Measurements from ENCODE around the gene FCER1G. TPM values are rescaled to one million over a fixed set of nuclear protein-coding genes. Genes with fewer than 3 reads are reported as not detected.
A peak's percentile ranks its signal among the peaks of the same experiment; 100 is the strongest.

Gene FCER1G
- total RNA-seq, 2 experiments from 2014 or later: 18.9 to 22.1 TPM

GRCh38 chr1:161258439-161259344 lies 43.6 kb downstream of the FCER1G start, which contains the start of gene PCP4L1:
PCP4L1 (plus strand) TSS chr1:161258745; CDS start chr1:161258975, 230 bp downstream.
- POLR2A ChIA-PET: interaction anchor here (0.7 to 1.3 kb wide), 2 partner anchors 56 to 126 kb away, joined by 3 read pairs; partner anchors contain the start of gene SDHC
- H3K27me3 Mint-ChIP-seq: peaks cover 49% of the 10 kb centered on the region
- DNase-seq (peak; percentile 59), ATAC-seq (ENCODE audit: low read depth) (peak; percentile 95)
- H3K9me3 Mint-ChIP-seq: peaks cover 5% of the 10 kb centered on the region
- H3K4me1 Mint-ChIP-seq: peaks cover 13% of the 10 kb centered on the region
- H3K36me3 Mint-ChIP-seq: peaks cover 7% of the 10 kb centered on the region
- peak within 1 kb of the TSS; percentile 37 for H3K27ac Mint-ChIP-seq
- peak within 1 kb of the TSS; percentile 70 for H3K4me3 Mint-ChIP-seq

DNA sequence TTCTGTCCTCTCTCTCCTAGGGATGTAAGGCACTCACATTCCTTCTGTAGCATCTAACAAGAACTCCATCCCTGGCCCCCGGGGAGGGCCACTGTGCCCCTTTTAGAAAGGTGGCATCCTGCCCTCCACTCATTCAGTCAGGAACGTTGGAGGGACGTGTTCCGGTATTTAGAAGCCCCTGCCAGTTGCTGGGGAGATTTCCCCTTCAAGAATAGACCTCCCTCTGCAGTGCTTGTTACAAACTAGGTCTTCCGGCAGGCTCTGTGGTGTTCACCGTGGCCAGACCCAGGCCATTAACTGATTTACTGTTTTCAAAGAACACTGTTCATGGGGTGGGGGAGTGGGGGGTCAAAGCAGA lies 44.2 kb downstream of the FCER1G start:
- peak overlapping the region; percentile 70 for H3K4me3 Mint-ChIP-seq
- H3K27ac Mint-ChIP-seq: no peak overlapping the region
- no peak for DNase-seq
- H3K27me3 Mint-ChIP-seq: peaks cover 51% of the 10 kb centered on the region
- H3K36me3 Mint-ChIP-seq: peaks cover 7% of the 10 kb centered on the region
- peaks cover 13% of the 10 kb centered on the region for H3K4me1 Mint-ChIP-seq
- no peak for ATAC-seq (ENCODE audit: low read depth)
- peaks cover 5% of the 10 kb centered on the region for H3K9me3 Mint-ChIP-seq
- POLR2A ChIA-PET: interaction anchor here (1.3 kb wide), 1 partner anchor 55 kb away, joined by 3 read pairs; the partner anchor contains the start of gene SDHC

DNA sequence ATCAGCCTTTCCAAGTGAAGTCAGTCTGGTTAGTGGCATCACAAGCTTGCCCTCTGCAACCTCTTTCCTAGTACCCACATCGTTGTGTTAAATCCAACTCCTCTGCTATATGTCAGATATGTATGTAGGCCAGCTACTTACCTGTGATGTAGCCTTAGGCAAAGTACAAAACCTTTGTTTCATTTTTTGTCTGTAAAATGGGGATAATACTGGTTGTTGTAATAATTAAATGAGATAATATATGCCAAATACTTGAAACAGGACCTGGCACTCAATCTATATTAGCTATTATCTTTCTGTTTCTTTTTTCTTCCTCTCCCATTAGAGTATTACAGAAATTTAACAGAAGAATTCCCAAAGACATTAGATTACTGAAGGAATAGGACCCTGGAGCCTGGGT lies 44.7 kb downstream of the FCER1G start:
- Mint-ChIP-seq H3K27me3 (peaks cover 55% of the 10 kb centered on the region), H3K9me3 (peaks cover 5% of the 10 kb centered on the region), H3K36me3 (peaks cover 7% of the 10 kb centered on the region), H3K4me3 (no peak overlapping the region), H3K4me1 (peaks cover 13% of the 10 kb centered on the region), H3K27ac (no peak overlapping the region)
- no peak for DNase-seq
- POLR2A ChIA-PET: interaction anchor here (1.3 kb wide), 1 partner anchor 55 kb away, joined by 3 read pairs; the partner anchor contains the start of gene SDHC
- ATAC-seq (ENCODE audit: low read depth): no peak

GRCh38 chr1:161260376-161261260 lies 45.5 kb downstream of the FCER1G start:
- Mint-ChIP-seq H3K36me3 (peaks cover 6% of the 10 kb centered on the region), H3K9me3 (peaks cover 5% of the 10 kb centered on the region), H3K27me3 (peaks cover 57% of the 10 kb centered on the region), H3K4me1 (peaks cover 13% of the 10 kb centered on the region), H3K27ac (no peak overlapping the region), H3K4me3 (no peak overlapping the region)
- POLR2A ChIA-PET: no interaction called here
- ATAC-seq (ENCODE audit: low read depth): no peak
- no peak for DNase-seq

GRCh38 chr1:161261261-161262235 lies 46.5 kb downstream of the FCER1G start:
- ATAC-seq (ENCODE audit: low read depth) (no peak), DNase-seq (no peak)
- Mint-ChIP-seq H3K36me3 (peaks cover 4% of the 10 kb centered on the region), H3K4me3 (no peak overlapping the region), H3K4me1 (peaks cover 13% of the 10 kb centered on the region), H3K9me3 (peaks cover 5% of the 10 kb centered on the region), H3K27ac (no peak overlapping the region), H3K27me3 (peaks cover 59% of the 10 kb centered on the region)
- POLR2A ChIA-PET: interaction anchor here (0.5 kb wide), 1 partner anchor 48 kb away, joined by 3 read pairs; no protein-coding TSS in a partner anchor

DNA sequence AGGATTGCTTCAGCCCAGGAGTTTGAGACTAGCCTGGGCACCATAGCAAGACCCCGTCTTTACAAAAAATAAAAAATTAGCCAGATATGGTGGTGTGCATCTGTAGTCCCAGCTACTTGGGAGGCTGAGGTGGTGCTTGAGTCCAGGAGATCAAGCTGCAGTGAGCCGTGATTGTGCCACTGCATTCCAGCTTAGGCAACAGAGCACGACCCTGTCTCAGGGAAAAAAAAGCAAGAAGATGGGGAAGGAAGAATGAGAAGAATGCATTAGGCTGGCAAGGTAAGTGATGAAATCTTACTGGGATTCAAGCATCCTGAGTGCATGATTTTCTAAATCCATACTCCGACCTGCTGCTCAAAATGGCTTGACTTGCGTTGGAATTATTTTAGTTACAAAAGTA lies 50.2 kb downstream of the FCER1G start:
- no peak for DNase-seq
- no peaks in the 10 kb centered on the region for H3K36me3 Mint-ChIP-seq
- no peak overlapping the region for H3K4me3 Mint-ChIP-seq
- H3K4me1 Mint-ChIP-seq: peaks cover 5% of the 10 kb centered on the region
- POLR2A ChIA-PET: no interaction called here
- no peak for ATAC-seq (ENCODE audit: low read depth)
- H3K27ac Mint-ChIP-seq: no peak overlapping the region
- peaks cover 31% of the 10 kb centered on the region for H3K27me3 Mint-ChIP-seq
- H3K9me3 Mint-ChIP-seq: no peaks in the 10 kb centered on the region

GRCh38 chr1:161266202-161266601 lies 51.1 kb downstream of the FCER1G start:
- H3K36me3 Mint-ChIP-seq: no peaks in the 10 kb centered on the region
- peaks cover 4% of the 10 kb centered on the region for H3K4me1 Mint-ChIP-seq
- no peaks in the 10 kb centered on the region for H3K9me3 Mint-ChIP-seq
- H3K4me3 Mint-ChIP-seq: no peak overlapping the region
- H3K27ac Mint-ChIP-seq: no peak overlapping the region
- POLR2A ChIA-PET: no interaction called here
- DNase-seq (no peak), ATAC-seq (ENCODE audit: low read depth) (no peak)
- H3K27me3 Mint-ChIP-seq: peaks cover 25% of the 10 kb centered on the region

DNA sequence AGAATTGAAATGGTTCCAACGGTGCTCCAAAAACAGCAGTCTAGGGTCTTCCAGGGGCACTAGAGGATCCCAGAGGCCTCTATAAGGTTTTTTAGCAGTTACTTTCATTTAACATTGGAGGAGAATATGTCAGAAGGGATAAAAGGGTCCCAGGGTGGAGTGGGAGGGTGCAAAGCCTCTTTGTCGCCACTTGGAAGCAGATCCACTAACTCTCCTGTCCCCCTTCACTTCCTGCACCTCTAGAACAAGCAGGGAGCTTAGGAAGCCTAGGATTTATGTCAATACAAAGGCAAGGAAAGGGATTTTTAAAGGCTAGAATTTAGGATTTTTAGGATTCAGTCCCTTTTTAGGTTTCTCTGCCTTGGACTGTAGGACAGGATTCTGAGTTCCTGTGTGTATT lies 51.7 kb downstream of the FCER1G start:
- POLR2A ChIA-PET: no interaction called here
- DNase-seq (no peak), ATAC-seq (ENCODE audit: low read depth) (no peak)
- Mint-ChIP-seq H3K36me3 (no peaks in the 10 kb centered on the region), H3K9me3 (no peaks in the 10 kb centered on the region), H3K4me1 (peaks cover 4% of the 10 kb centered on the region), H3K27ac (no peak overlapping the region), H3K4me3 (no peak overlapping the region), H3K27me3 (peaks cover 21% of the 10 kb centered on the region)

DNA sequence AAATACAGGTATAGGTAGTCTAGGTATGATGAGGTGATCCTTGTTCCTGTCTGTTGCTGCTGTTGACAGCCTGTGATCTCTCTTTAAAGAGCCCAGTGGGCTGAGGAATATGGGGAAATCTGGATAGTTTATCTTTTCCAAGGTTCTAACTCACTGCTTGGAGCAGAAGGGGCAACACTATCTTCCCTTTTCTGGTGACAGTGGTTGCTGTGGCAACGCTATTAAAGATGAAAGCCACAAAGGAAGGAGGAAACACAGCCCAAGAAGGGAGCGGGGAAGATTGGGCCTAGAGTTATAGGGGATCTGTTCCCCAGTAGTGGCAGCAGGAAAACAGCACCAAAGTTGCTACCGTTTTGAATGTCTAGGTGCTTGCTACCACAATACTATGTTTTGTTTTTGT lies 52.2 kb downstream of the FCER1G start:
- no peak overlapping the region for H3K27ac Mint-ChIP-seq
- H3K4me1 Mint-ChIP-seq: peaks cover 4% of the 10 kb centered on the region
- H3K36me3 Mint-ChIP-seq: no peaks in the 10 kb centered on the region
- peaks cover 21% of the 10 kb centered on the region for H3K27me3 Mint-ChIP-seq
- POLR2A ChIA-PET: no interaction called here
- no peaks in the 10 kb centered on the region for H3K9me3 Mint-ChIP-seq
- DNase-seq (no peak), ATAC-seq (ENCODE audit: low read depth) (no peak)
- H3K4me3 Mint-ChIP-seq: no peak overlapping the region

Small RNA genes lying within 50 kb of the gene (microRNA-seq; reads per million reads assigned to microRNA genes)
- gene MIR5187: not detected

Other genes with a start within 250 kb of the FCER1G start
- gene F11R, start 194.1 kb upstream of the FCER1G start, total RNA-seq: 10 to 100 TPM; 28.5 to 35.9 TPM
- 10 to 100 TPM; 81.7 to 84.9 TPM for gene TSTD1, start 176.3 kb upstream of the FCER1G start, total RNA-seq
- gene USF1, start 169.3 kb upstream of the FCER1G start, total RNA-seq: 10 to 100 TPM; 93.0 to 96.3 TPM
- 100 to 1,000 TPM; 260 to 273 TPM for gene ARHGAP30, start 145.4 kb upstream of the FCER1G start, total RNA-seq
- gene NECTIN4, start 125.7 kb upstream of the FCER1G start, total RNA-seq: not detected
- gene KLHDC9, start 116.9 kb upstream of the FCER1G start, total RNA-seq: 1 to 10 TPM; 1.2 TPM
- 10 to 100 TPM; 54.1 to 62.3 TPM for gene PFDN2, start 97.3 kb upstream of the FCER1G start, total RNA-seq
- 10 to 100 TPM; 44.7 to 49.3 TPM for gene NIT1, start 97.2 kb upstream of the FCER1G start, total RNA-seq
- 10 to 100 TPM; 39.8 to 40.3 TPM for gene DEDD, start 82.6 kb upstream of the FCER1G start, total RNA-seq
- 10 to 100 TPM; 95.9 to 98.1 TPM for gene UFC1, start 61.3 kb upstream of the FCER1G start, total RNA-seq
- 10 to 100 TPM; 40.7 to 46.8 TPM for gene USP21, start 55.8 kb upstream of the FCER1G start, total RNA-seq
- gene PPOX, start 48.9 kb upstream of the FCER1G start, total RNA-seq: 10 to 100 TPM; 47.0 to 53.0 TPM
- 10 to 100 TPM; 54.5 to 54.8 TPM for gene B4GALT3, start 37.8 kb upstream of the FCER1G start, total RNA-seq
- 1 to 10 TPM; 2.5 to 3.5 TPM for gene ADAMTS4, start 16.2 kb upstream of the FCER1G start, total RNA-seq
- 10 to 100 TPM; 80.6 to 92.8 TPM for gene NDUFS2, start 12.9 kb upstream of the FCER1G start, total RNA-seq
- gene APOA2, start 8.3 kb downstream of the FCER1G start, total RNA-seq: not detected
- 10 to 100 TPM; 13.7 to 17.4 TPM for gene TOMM40L, start 10.8 kb downstream of the FCER1G start, total RNA-seq
- gene NR1I3, start 22.9 kb downstream of the FCER1G start, total RNA-seq: not detected
- 1 to 10 TPM in 1 of 2 experiments, under 1 TPM in 1; 0.91 to 1.1 TPM for gene PCP4L1, start 43.5 kb downstream of the FCER1G start, total RNA-seq
- 1 to 10 TPM; 8.4 to 9.5 TPM for gene MPZ, start 94.7 kb downstream of the FCER1G start, total RNA-seq
- 100 to 1,000 TPM; 148 to 150 TPM for gene SDHC, start 99.1 kb downstream of the FCER1G start, total RNA-seq
- gene CFAP126, start 152.6 kb downstream of the FCER1G start, total RNA-seq: not detected